HTERT RPE-1 (cell line): ENCODE results near the gene AIM2.
"Not testable (repeated sequence)": the region's sequence is repeated elsewhere in the genome, so short reads cannot be mapped to it uniquely, and the experiment has no call there.

Experiments used
- in situ Hi-C: fragments of 300-500 bp; cut with MboI; formaldehyde crosslinking; loops from 4 replicates; pipeline ENCODE4 v1.14.3; 2020; ENCODE audit warnings: low sequenced_read_pairs

AIM2 gene

GRCh38 chr1:159076438-159077119, at the start of gene AIM2:
AIM2 (minus strand) TSS chr1:159076766; CDS start chr1:159073499, 3,267 bp downstream.
- in situ Hi-C loops: no loop called here

GRCh38 chr1:159123587-159123986, 47.0 kb upstream of the AIM2 start:
- in situ Hi-C loops: no loop called here

GRCh38 chr1:159122005-159122621, 45.5 kb upstream of the AIM2 start:
- in situ Hi-C loops: no loop called here

GRCh38 chr1:159121526-159121925, 45.0 kb upstream of the AIM2 start:
- in situ Hi-C loops: no loop called here

- in situ Hi-C loops: no loop called here
These were observed 43.8 kb upstream of the AIM2 start for GRCh38 chr1:159120317-159120716.

- in situ Hi-C loops: no loop called here
These were observed 37.2 kb upstream of the AIM2 start for GRCh38 chr1:159113596-159114433.

GRCh38 chr1:159103021-159103420, 26.5 kb upstream of the AIM2 start:
- in situ Hi-C loops: not testable (repeated sequence)

- in situ Hi-C loops: no loop called here
These were observed 24.0 kb upstream of the AIM2 start for GRCh38 chr1:159100589-159100988.

GRCh38 chr1:159098596-159098995, 22.0 kb upstream of the AIM2 start:
- in situ Hi-C loops: no loop called here

- in situ Hi-C loops: no loop called here
These were observed 15.6 kb upstream of the AIM2 start for GRCh38 chr1:159092036-159092760.

GRCh38 chr1:159091607-159092031, 15.1 kb upstream of the AIM2 start:
- in situ Hi-C loops: no loop called here

- in situ Hi-C loops: no loop called here
These were observed 14.6 kb upstream of the AIM2 start for GRCh38 chr1:159091180-159091560.

- in situ Hi-C loops: no loop called here
These were observed 14.0 kb upstream of the AIM2 start for GRCh38 chr1:159090286-159091179.

- in situ Hi-C loops: no loop called here
These were observed 12.7 kb upstream of the AIM2 start for GRCh38 chr1:159089184-159089791.

- in situ Hi-C loops: no loop called here
These were observed 12.1 kb upstream of the AIM2 start for GRCh38 chr1:159088546-159089183.

- in situ Hi-C loops: no loop called here
These were observed 11.5 kb upstream of the AIM2 start for GRCh38 chr1:159088050-159088449.

GRCh38 chr1:159084867-159085266, 8.3 kb upstream of the AIM2 start:
- in situ Hi-C loops: no loop called here

GRCh38 chr1:159084152-159084551, 7.6 kb upstream of the AIM2 start:
- in situ Hi-C loops: no loop called here

GRCh38 chr1:159083013-159083412, 6.4 kb upstream of the AIM2 start:
- in situ Hi-C loops: no loop called here
